ENCODE results near the gene SH2D7.

DNA sequence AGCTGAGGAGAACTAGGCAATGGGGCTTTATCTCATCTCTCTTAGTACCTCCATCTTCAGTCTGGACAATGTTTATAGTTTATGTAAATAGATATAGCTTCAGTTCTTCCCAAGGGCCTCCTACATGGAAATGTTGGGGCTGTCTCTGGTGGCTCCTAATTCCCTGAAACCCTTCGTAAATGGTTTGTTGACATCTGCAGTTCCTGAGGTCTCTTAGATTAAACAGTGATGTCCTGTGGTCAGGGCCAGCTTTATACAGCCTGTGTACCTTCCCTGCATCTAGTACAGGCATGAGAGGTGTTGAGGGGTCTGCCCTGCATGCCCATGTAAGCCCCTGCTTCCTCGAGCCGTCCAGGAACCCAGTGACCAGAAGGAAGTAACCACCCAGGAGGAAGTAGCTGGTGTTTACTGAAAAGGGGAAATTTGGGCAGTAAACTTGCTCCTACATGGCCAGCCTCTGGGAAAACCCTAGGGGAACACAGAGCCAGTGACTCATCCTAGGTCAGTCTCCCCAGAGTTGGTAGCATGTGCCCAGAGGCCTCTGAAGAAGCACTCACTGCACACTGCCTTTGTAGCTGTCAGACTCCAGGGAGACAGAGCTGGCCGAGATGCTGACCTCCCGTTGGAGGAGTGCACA is 10.1 kb upstream of the SH2D7 start:
- TF ChIP-seq POLR2AphosphoS5 (IDR thresholded peaks at IDR 0.05; ENCODE audit: borderline replicate concordance, low read depth, low read length) = no peak
- no peak for TF ChIP-seq FOXP2 (optimal IDR thresholded peaks at IDR 0.05; ENCODE audit: control extremely low read depth, extremely low read length, insufficient read depth)
- TF ChIP-seq EZH2 (IDR thresholded peaks at IDR 0.05) = no peak

All from SK-N-MC (cell line).